Measurements from ENCODE around the gene FNDC3B. TPM values are rescaled to one million over a fixed set of nuclear protein-coding genes. Genes with fewer than 3 reads are reported as not detected.

Gene FNDC3B
- total RNA-seq, 4 donors from 2014 or later = 131 to 179 (median 170) TPM

- TF ChIP-seq, protein P1, sequence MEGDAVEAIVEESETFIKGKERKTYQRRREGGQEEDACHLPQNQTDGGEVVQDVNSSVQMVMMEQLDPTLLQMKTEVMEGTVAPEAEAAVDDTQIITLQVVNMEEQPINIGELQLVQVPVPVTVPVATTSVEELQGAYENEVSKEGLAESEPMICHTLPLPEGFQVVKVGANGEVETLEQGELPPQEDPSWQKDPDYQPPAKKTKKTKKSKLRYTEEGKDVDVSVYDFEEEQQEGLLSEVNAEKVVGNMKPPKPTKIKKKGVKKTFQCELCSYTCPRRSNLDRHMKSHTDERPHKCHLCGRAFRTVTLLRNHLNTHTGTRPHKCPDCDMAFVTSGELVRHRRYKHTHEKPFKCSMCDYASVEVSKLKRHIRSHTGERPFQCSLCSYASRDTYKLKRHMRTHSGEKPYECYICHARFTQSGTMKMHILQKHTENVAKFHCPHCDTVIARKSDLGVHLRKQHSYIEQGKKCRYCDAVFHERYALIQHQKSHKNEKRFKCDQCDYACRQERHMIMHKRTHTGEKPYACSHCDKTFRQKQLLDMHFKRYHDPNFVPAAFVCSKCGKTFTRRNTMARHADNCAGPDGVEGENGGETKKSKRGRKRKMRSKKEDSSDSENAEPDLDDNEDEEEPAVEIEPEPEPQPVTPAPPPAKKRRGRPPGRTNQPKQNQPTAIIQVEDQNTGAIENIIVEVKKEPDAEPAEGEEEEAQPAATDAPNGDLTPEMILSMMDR (IDR thresholded peaks at IDR 0.05; ENCODE audit: low read depth) = no peak
These were observed 192.0 kb downstream of the FNDC3B start for GRCh38 chr3:172231318-172231901.

DNA sequence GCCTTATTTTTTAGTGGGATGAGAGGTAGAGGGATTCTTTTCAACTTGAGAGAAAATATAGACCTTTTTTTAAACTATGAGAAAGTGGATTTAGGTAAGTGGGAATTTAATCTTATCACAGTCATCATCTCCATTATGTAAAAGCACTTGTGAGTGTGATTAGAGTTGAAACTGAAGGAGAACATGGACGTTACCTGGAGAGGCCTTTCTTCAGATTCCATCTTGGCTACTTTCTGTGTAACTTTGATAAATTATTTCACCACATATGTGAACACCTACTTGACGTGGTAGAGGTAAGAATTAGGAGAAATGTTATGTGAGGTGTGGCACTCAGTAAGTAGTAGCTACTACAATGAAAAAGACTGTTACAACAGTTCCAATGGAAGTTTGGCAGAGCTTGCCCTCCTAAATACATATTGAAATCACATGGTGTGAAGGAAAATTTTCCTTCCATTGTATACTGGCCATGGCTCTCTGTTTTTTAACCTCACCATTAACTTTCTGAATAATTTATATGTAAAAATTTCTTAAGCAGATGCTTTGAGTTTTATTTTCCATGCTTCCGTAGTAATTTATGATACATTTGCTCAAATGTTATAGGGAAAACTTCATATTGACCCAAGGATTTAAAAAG, 193.3 kb downstream of the FNDC3B start:
- TF ChIP-seq, protein P1 (IDR thresholded peaks at IDR 0.05; ENCODE audit: low read depth) = no peak

- TF ChIP-seq, protein P1 (IDR thresholded peaks at IDR 0.05; ENCODE audit: low read depth) = no peak
These were observed 194.3 kb downstream of the FNDC3B start for GRCh38 chr3:172233474-172234277.

- TF ChIP-seq, protein P1 (IDR thresholded peaks at IDR 0.05; ENCODE audit: low read depth) = no peak
These were observed 196.3 kb downstream of the FNDC3B start for GRCh38 chr3:172235698-172236097.

GRCh38 chr3:172236771-172237742, 197.7 kb downstream of the FNDC3B start:
- TF ChIP-seq, protein P1 (IDR thresholded peaks at IDR 0.05; ENCODE audit: low read depth) = no peak

DNA sequence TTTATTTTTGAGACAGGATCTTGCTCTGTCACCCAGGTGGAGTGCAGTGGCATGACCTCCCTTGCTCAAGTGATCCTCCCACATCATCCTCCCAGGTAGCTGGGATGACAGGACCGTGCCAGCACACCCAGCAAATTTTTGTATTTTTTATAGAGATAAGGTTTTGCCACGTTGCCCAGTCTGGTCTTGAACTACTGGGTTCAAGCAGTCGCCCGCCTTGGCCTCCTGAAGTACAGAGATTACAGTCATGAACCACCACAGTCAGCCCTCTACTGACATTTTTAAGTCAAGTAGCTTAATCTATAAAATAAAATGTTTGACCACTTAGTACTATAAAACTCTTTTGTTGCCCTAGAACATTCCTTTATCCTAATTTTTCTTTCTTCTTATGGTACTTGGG, 198.8 kb downstream of the FNDC3B start:
- TF ChIP-seq, protein P1 (IDR thresholded peaks at IDR 0.05; ENCODE audit: low read depth) = no peak
